SJSA1 (cell line): ENCODE data around the gene KDM4B. TPM values are rescaled to one million over a fixed set of nuclear protein-coding genes. Genes with fewer than 3 reads are reported as not detected.

ENCODE experiments used
- DNase-seq, 2 experiments: peaks; one replicate each; pipeline ENCODE4 v3.0.0-alpha.2; 2015 to 2020; ENCODE audit warnings: low spot score in 2 of 2, low read depth in 1 of 2
- H3K27ac ChIP-seq: fragments of 250-450 bp; sonication (Bioruptor Pico); 2 replicates; pipeline ENCODE4 v1.5.1; 2020; ENCODE audit warnings: mild to moderate bottlenecking, moderate library complexity
- H3K27me3 ChIP-seq: fragments of 250-450 bp; sonication (Bioruptor Pico); replicated peaks from 2 replicates; pipeline ENCODE4 v1.5.1; 2020; ENCODE audit warnings: mild to moderate bottlenecking, moderate library complexity
- H3K36me3 ChIP-seq: fragments of 250-450 bp; sonication (Bioruptor Pico); 2 replicates; pipeline ENCODE4 v1.5.1; 2020; ENCODE audit warnings: mild to moderate bottlenecking
- H3K4me1 ChIP-seq: fragments of 250-450 bp; sonication (Bioruptor Pico); replicated peaks from 2 replicates; pipeline ENCODE4 v1.6.1; 2021; ENCODE audit warnings: mild to moderate bottlenecking
- H3K4me3 ChIP-seq: fragments of 250-450 bp; sonication (Bioruptor Pico); 2 replicates; pipeline ENCODE4 v1.5.1; 2020; ENCODE audit warnings: mild to moderate bottlenecking
- H3K9me3 ChIP-seq: fragments of 250-450 bp; sonication (Bioruptor Pico); replicated peaks from 2 replicates; pipeline ENCODE4 v1.5.1; 2020; ENCODE audit warnings: mild to moderate bottlenecking
- total RNA-seq: library from RNA; depleted of rRNA; stranded (reverse); fragments of >200 nt; shearing (Covaris generic); gene quantifications from 2 replicates; pipeline ENCODE4 v1.2.3, GENCODE V29; 2014

Gene KDM4B
- total RNA-seq, 1 experiment from 2014 or later: 9.1 TPM

- Histone ChIP-seq H3K36me3 (peaks cover 17% of the 10 kb centered on the region), H3K4me3 (no peak overlapping the region), H3K27me3 (no peaks in the 10 kb centered on the region), H3K27ac (no peak overlapping the region), H3K9me3 (no peaks in the 10 kb centered on the region), H3K4me1 (no peaks in the 10 kb centered on the region)
- no peak for DNase-seq
Measured at GRCh38 chr19:5068233-5069072, 99.5 kb downstream of the KDM4B start.

GRCh38 chr19:5070331-5070730 is 101.4 kb downstream of the KDM4B start:
- H3K9me3 ChIP-seq: no peaks in the 10 kb centered on the region

DNA sequence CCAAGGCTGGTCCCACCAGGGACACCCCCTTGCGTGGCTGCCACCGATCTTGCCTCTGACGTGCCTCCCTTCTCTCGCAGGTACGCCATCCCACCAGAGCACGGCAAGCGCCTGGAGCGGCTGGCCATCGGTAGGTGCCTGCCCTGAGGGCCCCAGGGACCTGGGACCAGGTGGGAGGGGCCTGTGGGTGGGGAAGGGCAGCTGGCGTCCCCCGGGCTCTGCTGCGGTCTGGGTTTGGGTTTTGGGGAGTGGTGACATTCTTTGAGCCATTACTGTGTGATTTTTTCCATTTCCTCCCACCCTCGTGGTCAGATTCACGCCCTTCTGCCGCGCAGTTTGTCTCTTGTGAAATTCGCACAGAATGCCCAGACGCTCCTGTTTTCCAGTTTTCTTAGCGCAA is 102.0 kb downstream of the KDM4B start:
- Histone ChIP-seq H3K27me3 (no peaks in the 10 kb centered on the region), H3K27ac (no peak overlapping the region), H3K9me3 (no peaks in the 10 kb centered on the region), H3K4me1 (no peaks in the 10 kb centered on the region), H3K4me3 (no peak overlapping the region), H3K36me3 (peaks cover 20% of the 10 kb centered on the region)
- DNase-seq: no peak

More at GRCh38 chr19:5070331-5070730, 101.4 kb downstream of the KDM4B start:
- H3K27me3 ChIP-seq: no peaks in the 10 kb centered on the region
- H3K27ac ChIP-seq: no peak overlapping the region
- no peak for DNase-seq
- H3K4me3 ChIP-seq: no peak overlapping the region
- H3K36me3 ChIP-seq: peaks cover 20% of the 10 kb centered on the region
- H3K4me1 ChIP-seq: no peaks in the 10 kb centered on the region

GRCh38 chr19:5071579-5071978 is 102.7 kb downstream of the KDM4B start:
- Histone ChIP-seq H3K27me3 (no peaks in the 10 kb centered on the region), H3K4me3 (no peak overlapping the region), H3K9me3 (no peaks in the 10 kb centered on the region), H3K36me3 (peaks cover 20% of the 10 kb centered on the region), H3K27ac (no peak overlapping the region), H3K4me1 (no peaks in the 10 kb centered on the region)
- DNase-seq: no peak

GRCh38 chr19:5072115-5072514 is 103.2 kb downstream of the KDM4B start:
- H3K27ac ChIP-seq: no peak overlapping the region
- no peak overlapping the region for H3K4me3 ChIP-seq
- H3K27me3 ChIP-seq: no peaks in the 10 kb centered on the region
- no peaks in the 10 kb centered on the region for H3K9me3 ChIP-seq
- peaks cover 20% of the 10 kb centered on the region for H3K36me3 ChIP-seq
- DNase-seq: no peak
- H3K4me1 ChIP-seq: no peaks in the 10 kb centered on the region

- Histone ChIP-seq H3K9me3 (no peaks in the 10 kb centered on the region), H3K27me3 (no peaks in the 10 kb centered on the region), H3K4me1 (no peaks in the 10 kb centered on the region), H3K4me3 (no peak overlapping the region), H3K36me3 (peaks cover 27% of the 10 kb centered on the region), H3K27ac (no peak overlapping the region)
- no peak for DNase-seq
Measured at GRCh38 chr19:5073153-5073844, 104.4 kb downstream of the KDM4B start.

GRCh38 chr19:5074407-5074806 is 105.5 kb downstream of the KDM4B start:
- Histone ChIP-seq H3K4me3 (no peak overlapping the region), H3K27me3 (no peaks in the 10 kb centered on the region), H3K27ac (no peak overlapping the region), H3K9me3 (no peaks in the 10 kb centered on the region), H3K36me3 (peaks cover 35% of the 10 kb centered on the region), H3K4me1 (no peaks in the 10 kb centered on the region)
- DNase-seq: no peak

GRCh38 chr19:5074830-5075394 is 106.0 kb downstream of the KDM4B start:
- H3K9me3 ChIP-seq: no peaks in the 10 kb centered on the region
- no peak overlapping the region for H3K27ac ChIP-seq
- DNase-seq: no peak
- H3K4me1 ChIP-seq: no peaks in the 10 kb centered on the region
- no peak overlapping the region for H3K4me3 ChIP-seq
- no peaks in the 10 kb centered on the region for H3K27me3 ChIP-seq
- H3K36me3 ChIP-seq: peaks cover 37% of the 10 kb centered on the region

DNA sequence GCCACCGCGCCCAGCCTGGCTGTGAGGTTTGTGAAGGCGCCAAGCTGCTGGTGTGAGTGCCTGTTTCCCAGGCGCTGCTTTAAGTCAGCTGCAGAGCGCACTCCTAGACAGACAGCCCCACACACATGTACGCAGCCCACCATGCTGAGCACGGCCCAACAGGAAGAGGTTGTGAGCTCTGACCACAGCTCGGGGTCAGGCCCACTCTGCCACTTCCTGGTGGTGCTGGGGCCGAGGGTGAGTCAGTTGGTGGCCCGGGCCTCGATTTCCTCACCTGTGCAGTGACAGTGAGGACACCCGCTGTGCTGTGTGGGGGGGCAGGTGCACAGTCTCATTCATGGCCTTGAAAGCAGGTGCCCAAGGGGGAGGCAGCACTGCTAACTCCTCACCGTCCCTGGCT is 106.7 kb downstream of the KDM4B start:
- Histone ChIP-seq H3K27ac (no peak overlapping the region), H3K4me3 (no peak overlapping the region), H3K9me3 (no peaks in the 10 kb centered on the region), H3K27me3 (no peaks in the 10 kb centered on the region), H3K36me3 (peaks cover 44% of the 10 kb centered on the region), H3K4me1 (no peaks in the 10 kb centered on the region)
- DNase-seq: no peak

GRCh38 chr19:5076440-5077208 is 107.7 kb downstream of the KDM4B start:
- no peaks in the 10 kb centered on the region for H3K27me3 ChIP-seq
- H3K4me1 ChIP-seq: no peaks in the 10 kb centered on the region
- H3K27ac ChIP-seq: no peak overlapping the region
- DNase-seq: no peak
- peaks cover 48% of the 10 kb centered on the region for H3K36me3 ChIP-seq
- H3K9me3 ChIP-seq: no peaks in the 10 kb centered on the region
- H3K4me3 ChIP-seq: no peak overlapping the region

DNA sequence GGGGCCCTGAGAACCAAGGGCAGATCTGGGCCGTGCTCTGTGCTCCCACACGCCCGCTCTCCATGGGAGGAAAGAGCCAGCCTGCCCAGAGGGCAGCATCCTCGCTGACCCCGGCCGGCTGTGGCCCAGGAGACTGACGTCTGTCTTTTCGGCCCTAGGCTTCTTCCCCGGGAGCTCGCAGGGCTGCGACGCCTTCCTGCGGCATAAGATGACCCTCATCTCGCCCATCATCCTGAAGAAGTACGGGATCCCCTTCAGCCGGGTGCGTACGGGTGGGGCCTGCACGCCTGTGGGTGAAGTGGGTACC is 108.2 kb downstream of the KDM4B start:
- Histone ChIP-seq H3K4me3 (no peak overlapping the region), H3K27ac (no peak overlapping the region), H3K36me3 (peaks cover 52% of the 10 kb centered on the region), H3K4me1 (no peaks in the 10 kb centered on the region), H3K9me3 (no peaks in the 10 kb centered on the region), H3K27me3 (no peaks in the 10 kb centered on the region)
- no peak for DNase-seq

- Histone ChIP-seq H3K27ac (no peak overlapping the region), H3K4me3 (no peak overlapping the region), H3K9me3 (no peaks in the 10 kb centered on the region), H3K36me3 (peaks cover 53% of the 10 kb centered on the region), H3K4me1 (no peaks in the 10 kb centered on the region), H3K27me3 (no peaks in the 10 kb centered on the region)
- DNase-seq: no peak
Measured at GRCh38 chr19:5078182-5078581, 109.3 kb downstream of the KDM4B start.

GRCh38 chr19:5078666-5079065 is 109.8 kb downstream of the KDM4B start:
- Histone ChIP-seq H3K36me3 (peaks cover 48% of the 10 kb centered on the region), H3K4me1 (no peaks in the 10 kb centered on the region), H3K4me3 (no peak overlapping the region), H3K27ac (no peak overlapping the region), H3K9me3 (no peaks in the 10 kb centered on the region), H3K27me3 (no peaks in the 10 kb centered on the region)
- DNase-seq: no peak
